ENCODE data around the gene DCAKD. TPM values are rescaled to one million over a fixed set of nuclear protein-coding genes. Genes with fewer than 3 reads are reported as not detected.
"Not testable (repeated sequence)": the region's sequence is repeated elsewhere in the genome, so short reads cannot be mapped to it uniquely, and the experiment has no call there.

Gene DCAKD
- total RNA-seq, 4 donors from 2014 or later = 47.7 to 53.2 (median 49.5) TPM

DNA sequence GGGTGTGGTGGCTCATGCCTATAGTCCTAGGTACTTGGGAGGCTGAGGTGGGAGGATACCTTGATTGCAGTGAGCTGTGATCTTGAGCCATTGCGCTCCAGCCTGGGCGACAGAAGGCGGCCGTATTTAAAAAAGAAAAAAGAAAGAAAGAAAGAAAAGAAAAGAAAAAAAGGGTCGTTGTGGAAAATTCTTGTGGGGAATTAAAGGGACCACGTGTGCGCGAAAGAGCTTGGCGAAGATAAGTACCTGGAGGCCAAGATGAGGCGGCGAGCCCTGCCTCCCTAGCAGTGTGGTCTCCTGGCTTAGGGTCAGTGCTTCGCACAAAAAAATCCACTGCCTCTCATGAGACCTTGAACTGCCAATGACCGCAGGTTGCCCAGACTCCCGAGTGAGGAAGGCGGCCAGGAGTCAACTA is 9.0 kb upstream of the DCAKD start:
- TF ChIP-seq EP300 (IDR thresholded peaks at IDR 0.05) = no peak
- TF ChIP-seq CTCF (IDR thresholded peaks at IDR 0.05) = no peak
- no peak for TF ChIP-seq POLR2A (IDR thresholded peaks at IDR 0.05)
- Histone ChIP-seq H3K27ac (peak overlapping the region; percentile 76 to 97 (median 88)), H3K9me3 (no peaks in the 10 kb centered on the region), H3K27me3 (no peaks in the 10 kb centered on the region), H3K36me3 (peaks cover 0 to 8% (median 0%) of the 10 kb centered on the region in 3 donors), H3K4me1 (peaks cover 8 to 57% (median 34%) of the 10 kb centered on the region in 4 donors), H3K4me3 (peak overlapping the region; percentile 59 to 94 (median 68))
- 14 to 16% methylated on average over 15 of the region's 15 CpGs for WGBS, 2 donors
- no peak for DNase-seq (ENCODE audit: low spot score in 2 of 2)

DNA sequence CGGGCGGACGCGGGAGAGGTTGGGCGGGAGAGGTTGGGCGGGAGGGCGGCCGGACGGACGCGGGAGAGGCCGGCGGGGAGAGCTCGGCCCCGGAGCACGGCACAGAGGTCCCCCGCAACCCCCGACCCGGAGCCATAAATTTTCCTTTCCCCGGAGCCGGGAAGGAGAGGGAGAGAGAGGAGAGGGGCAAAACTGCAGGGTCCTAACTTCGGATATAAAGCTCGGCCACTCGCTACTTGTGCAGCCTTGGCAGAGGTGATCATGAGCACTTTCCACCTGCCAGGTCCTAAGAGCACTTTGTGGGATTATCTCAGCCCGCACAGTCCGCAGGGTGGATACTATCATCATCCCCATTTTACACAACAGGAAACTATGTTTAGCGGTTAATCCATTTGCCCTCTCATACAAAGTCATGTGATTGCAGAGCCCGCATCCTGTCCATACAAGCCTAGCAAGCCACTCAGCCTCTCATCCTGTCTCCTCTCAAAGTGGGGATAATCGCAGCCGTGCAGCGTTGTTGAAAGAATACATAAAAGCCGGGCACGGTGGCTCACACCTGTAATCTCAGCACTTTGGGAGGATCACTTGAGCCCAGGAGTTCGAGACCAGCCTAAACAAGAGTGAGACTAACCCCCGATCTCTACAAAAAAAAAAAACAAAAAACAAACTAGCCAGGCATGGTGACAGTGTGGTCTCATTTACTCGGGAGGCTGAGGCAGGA is 780 bp upstream of the DCAKD start:
- Histone ChIP-seq H3K27me3 (no peaks in the 10 kb centered on the region), H3K4me1 (peaks cover 0 to 33% (median 16%) of the 10 kb centered on the region in 4 donors), H3K27ac (peak overlapping the region; percentile 44 to 92 (median 71)), H3K9me3 (no peaks in the 10 kb centered on the region), H3K4me3 (peak overlapping the region; percentile 32 to 68 (median 46)), H3K36me3 (no peaks in the 10 kb centered on the region)
- TF ChIP-seq CTCF (IDR thresholded peaks at IDR 0.05) = no peak
- TF ChIP-seq EP300 (IDR thresholded peaks at IDR 0.05) = peak in 1 of 2 donors; percentile 49
- TF ChIP-seq POLR2A (IDR thresholded peaks at IDR 0.05) = peak; percentile 19 to 59
- WGBS, 2 donors = 25 to 30% methylated on average over 19 of the region's 36 CpGs
- DNase-seq (ENCODE audit: low spot score in 2 of 2) = peak in 1 of 2 donors; percentile 9

- not testable (repeated sequence) for H3K9me3 ChIP-seq; DNase-seq (ENCODE audit: low spot score in 2 of 2); H3K27me3 ChIP-seq; H3K36me3 ChIP-seq
- H3K27ac ChIP-seq = peak overlapping the region in 2 of 4 donors; percentile 85 to 92
- no CpG with 5 or more reads among the region's 54 CpGs for WGBS, 2 donors
- peaks cover 0 to 33% (median 16%) of the 10 kb centered on the region in 4 donors for H3K4me1 ChIP-seq
- peak overlapping the region; percentile 32 to 68 (median 46) for H3K4me3 ChIP-seq
Measured at GRCh38 chr17:45051720-45052051, 254 bp upstream of the DCAKD start.

DNA sequence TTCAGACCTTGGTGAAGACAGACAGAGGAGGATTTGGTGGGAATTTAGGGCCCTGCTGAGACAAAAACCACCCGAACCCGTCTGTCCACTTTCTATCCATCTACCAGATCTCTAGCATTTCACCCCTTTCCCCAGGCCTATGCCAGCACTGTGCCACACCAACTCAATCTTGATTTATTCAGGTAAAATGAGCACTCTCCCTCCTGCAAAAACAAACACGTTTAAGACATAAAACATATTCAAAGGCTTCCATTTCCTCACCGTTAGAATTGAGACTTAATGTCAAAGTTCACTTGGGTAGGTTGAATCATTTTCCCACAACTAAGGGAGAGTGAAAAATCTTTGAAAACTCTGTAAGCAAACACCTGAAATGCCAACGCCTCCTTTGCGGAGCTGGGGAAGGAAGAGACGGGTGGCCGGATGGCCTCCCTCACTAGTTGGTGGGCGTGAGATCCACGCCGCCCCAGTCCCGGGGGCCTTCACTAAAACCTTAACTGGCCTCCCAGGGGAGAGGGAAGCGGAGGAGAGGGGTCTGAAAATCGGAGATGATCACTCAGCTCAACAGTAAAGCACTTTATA is 862 bp downstream of the DCAKD start:
- 1 to 3% methylated on average over 14 of the region's 14 CpGs for WGBS, 2 donors
- Histone ChIP-seq H3K27ac (peak overlapping the region; percentile 74 to 93 (median 91)), H3K4me3 (peak overlapping the region; percentile 38 to 63 (median 56)), H3K9me3 (no peaks in the 10 kb centered on the region), H3K36me3 (no peaks in the 10 kb centered on the region), H3K4me1 (peaks cover 0 to 34% (median 16%) of the 10 kb centered on the region in 4 donors), H3K27me3 (no peaks in the 10 kb centered on the region)
- DNase-seq (ENCODE audit: low spot score in 2 of 2) = no peak
- no peak for TF ChIP-seq EP300 (IDR thresholded peaks at IDR 0.05)
- no peak for TF ChIP-seq CTCF (IDR thresholded peaks at IDR 0.05)
- TF ChIP-seq POLR2A (IDR thresholded peaks at IDR 0.05) = no peak

DNA sequence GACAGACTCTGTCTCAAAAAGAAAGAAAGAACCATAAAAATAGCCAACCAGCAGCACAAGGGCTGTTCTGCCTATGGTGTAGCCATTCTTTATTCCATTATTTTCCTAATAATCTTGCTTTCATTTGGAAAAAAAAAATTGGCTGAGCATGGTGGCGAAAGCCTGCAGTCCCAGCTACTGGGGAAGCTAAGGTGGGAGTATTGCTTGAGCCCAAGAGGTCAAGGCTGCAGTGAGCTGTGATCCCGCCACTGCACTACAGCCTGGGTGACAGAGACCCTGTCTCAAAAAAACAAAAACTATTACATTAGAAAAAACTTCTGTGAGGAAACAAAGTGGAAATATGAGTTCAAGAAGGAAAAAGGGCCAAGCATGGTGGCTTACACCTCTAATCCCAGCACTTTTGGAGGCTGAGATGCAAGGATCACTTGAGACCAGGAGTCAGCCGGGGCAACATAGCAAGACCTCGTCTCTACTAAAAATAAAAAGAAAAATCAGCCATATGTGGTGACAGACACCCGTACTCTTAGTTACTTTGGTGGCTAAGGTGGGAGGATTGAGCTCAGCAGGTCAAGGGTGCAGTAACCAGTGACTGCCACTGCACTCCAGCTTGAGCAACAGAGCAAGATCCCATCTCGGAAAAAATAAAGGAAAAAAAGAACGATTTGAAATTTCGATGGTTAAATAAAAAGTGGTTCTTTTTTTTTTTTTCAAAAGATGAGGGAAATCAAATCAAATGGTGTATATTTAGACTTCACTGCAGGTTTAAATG is 2.5 kb downstream of the DCAKD start:
- no peaks in the 10 kb centered on the region for H3K9me3 ChIP-seq
- H3K36me3 ChIP-seq = no peaks in the 10 kb centered on the region
- DNase-seq (ENCODE audit: low spot score in 2 of 2) = no peak
- TF ChIP-seq CTCF (IDR thresholded peaks at IDR 0.05) = peak in 1 of 5 experiments; percentile 23
- TF ChIP-seq POLR2A (IDR thresholded peaks at IDR 0.05) = no peak
- H3K4me3 ChIP-seq = no peak overlapping the region
- H3K27ac ChIP-seq = no peak overlapping the region
- 85 to 87% methylated on average over 8 of the region's 8 CpGs for WGBS, 2 donors
- H3K27me3 ChIP-seq = no peaks in the 10 kb centered on the region
- H3K4me1 ChIP-seq = peaks cover 0 to 47% (median 17%) of the 10 kb centered on the region in 4 donors
